Muscle of back (tissue), 11 donors: ENCODE measurements around the gene RALGPS1. TPM values are rescaled to one million over a fixed set of nuclear protein-coding genes. Genes with fewer than 3 reads are reported as not detected.

Experiments
- DNase-seq, 3 donors: peaks; one replicate each; pipeline versions ENCODE4 v3.0.0 to v3.0.0-alpha.2; 2013
- polyA plus RNA-seq, 10 donors: library from polyadenylated mRNA; unstranded; fragments of 120-200 nt; gene quantifications; one replicate each; pipeline ENCODE4 v1.2.1, GENCODE V29; 2013; ENCODE audit not compliant: insufficient read length in 10 of 10

Gene RALGPS1
- polyA plus RNA-seq, 10 donors = 4.6 to 11.4 (median 7.5) TPM

- no peak for DNase-seq
Measured at GRCh38 chr9:127117801-127118200, 203.2 kb downstream of the RALGPS1 start.

- DNase-seq = no peak
Measured at GRCh38 chr9:127118597-127119319, 204.2 kb downstream of the RALGPS1 start.

- no peak for DNase-seq
Measured at GRCh38 chr9:127119320-127119709, 204.7 kb downstream of the RALGPS1 start.

DNA sequence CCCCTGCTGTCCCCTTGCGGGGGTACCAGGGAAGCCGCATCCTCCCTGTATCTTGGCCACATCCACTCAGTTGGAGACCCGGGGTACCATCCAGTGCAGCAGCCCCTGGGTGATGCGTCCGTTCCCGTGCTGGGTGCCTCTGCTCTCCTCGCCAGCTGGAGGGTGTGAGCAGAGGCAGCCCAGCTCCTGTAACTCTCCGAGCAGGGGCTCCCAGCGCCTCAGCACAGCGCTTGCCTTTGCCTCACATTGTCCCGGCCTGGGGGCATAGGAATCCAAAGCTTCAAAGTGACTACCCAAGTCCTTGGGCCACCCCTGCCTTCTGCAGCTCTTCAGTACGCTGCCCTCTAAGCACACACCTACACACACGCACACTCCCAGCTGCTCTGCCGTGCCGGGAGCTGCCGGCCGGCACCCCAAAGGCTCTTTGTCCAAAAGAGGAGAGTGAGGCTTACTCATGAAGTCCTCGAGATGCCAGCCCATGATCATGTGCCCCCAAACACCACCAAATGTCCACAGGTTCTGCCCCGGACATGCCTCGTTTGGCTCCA is 207.1 kb downstream of the RALGPS1 start:
- DNase-seq = peak in 1 of 3 donors; percentile 80

- DNase-seq = peak; percentile 93 to 98 (median 95)
Measured at GRCh38 chr9:127122176-127123063, 207.8 kb downstream of the RALGPS1 start, which contains the start of gene ANGPTL2. ANGPTL2 (minus strand) TSS chr9:127122635; CDS start chr9:127108731, 13,904 bp downstream.

- DNase-seq = peak in 1 of 3 donors; percentile 62
Measured at GRCh38 chr9:127123064-127123890, 208.7 kb downstream of the RALGPS1 start.

GRCh38 chr9:127124111-127124531 is 209.5 kb downstream of the RALGPS1 start:
- peak in 1 of 3 donors; percentile 67 for DNase-seq

GRCh38 chr9:127124792-127125191 is 210.2 kb downstream of the RALGPS1 start:
- no peak for DNase-seq

DNA sequence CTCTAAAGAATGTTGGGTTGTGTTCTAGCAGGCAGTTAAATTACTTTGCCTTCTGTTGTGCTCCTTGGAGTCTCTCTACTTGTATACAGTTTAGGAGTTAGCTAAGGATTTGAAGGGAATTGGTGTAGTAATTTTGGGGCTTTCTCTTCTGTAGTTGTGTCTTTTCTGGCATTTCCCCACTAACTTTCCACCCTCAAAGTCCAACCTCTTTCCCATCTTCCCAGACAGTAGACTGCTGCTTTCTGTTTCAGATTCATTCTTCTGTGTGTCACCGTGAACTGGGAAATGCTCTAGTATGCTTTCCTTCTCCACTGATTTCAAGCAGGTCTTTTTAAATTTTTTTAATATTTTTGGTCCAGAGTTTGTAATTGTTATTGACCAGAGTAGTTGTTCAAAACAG is 212.4 kb downstream of the RALGPS1 start:
- DNase-seq = no peak

- peak; percentile 76 to 84 (median 78) for DNase-seq
Measured at GRCh38 chr9:127128341-127129072, 213.9 kb downstream of the RALGPS1 start.

DNA sequence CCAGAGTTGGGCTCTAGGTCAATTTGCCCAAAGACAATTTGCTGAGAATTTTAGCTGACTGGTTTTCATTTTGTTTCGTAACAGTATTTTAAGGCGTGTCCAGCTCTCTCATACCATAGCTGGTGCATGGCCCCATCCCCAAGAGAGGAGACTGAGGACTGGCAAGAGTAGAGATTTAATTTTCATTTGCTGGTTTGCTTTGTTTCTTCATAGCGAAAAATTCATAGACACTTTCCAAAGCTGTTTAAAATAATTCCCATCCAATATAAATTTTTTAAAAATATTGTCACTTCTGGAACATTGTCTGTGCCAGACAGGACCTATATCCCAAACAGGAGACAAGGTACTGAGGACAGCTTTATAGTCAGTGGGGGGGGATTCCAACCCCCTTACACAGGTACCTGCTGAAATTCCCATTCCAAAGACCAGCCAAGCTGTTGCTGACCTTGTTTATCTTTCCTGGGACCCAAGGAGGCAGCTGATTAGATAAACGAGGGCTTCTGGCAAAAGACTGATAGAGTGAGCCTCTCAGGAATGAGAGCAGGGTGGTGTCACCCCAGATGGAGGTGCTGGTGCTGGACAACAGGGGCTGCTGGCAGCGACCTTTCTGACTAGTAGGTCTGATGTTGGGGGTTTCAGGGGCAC is 214.6 kb downstream of the RALGPS1 start:
- no peak for DNase-seq

GRCh38 chr9:127129718-127130085 is 215.1 kb downstream of the RALGPS1 start:
- DNase-seq = no peak

GRCh38 chr9:127130235-127130634 is 215.7 kb downstream of the RALGPS1 start:
- DNase-seq = peak in 1 of 3 donors; percentile 4

GRCh38 chr9:127130661-127131538 is 216.3 kb downstream of the RALGPS1 start:
- peak in 2 of 3 donors; percentile 79 to 85 for DNase-seq

DNA sequence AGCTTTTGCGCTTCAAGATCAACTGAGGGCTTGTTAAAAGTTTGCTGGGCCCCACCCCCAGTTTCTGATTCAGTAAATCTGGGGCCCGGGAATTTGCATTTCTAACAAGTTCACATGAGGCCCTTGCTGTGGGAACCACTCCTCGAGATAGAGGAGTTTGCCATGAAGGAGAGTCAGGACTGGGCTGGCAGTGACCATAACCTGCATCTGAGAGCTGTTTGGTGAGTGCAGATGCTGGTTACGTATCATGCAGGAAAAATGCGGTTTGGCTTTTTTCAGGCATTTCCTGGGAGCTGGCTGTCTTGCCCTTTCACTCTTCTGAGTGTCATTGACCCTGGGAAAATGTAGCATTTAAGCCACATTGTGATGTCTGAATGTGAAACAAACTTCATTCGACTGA is 217.3 kb downstream of the RALGPS1 start:
- DNase-seq = peak in 1 of 3 donors; percentile 33

- DNase-seq = peak in 1 of 3 donors; percentile 8
Measured at GRCh38 chr9:127132375-127132774, 217.8 kb downstream of the RALGPS1 start.

GRCh38 chr9:127132921-127133647 is 218.5 kb downstream of the RALGPS1 start:
- peak in 1 of 3 donors; percentile 82 for DNase-seq

DNA sequence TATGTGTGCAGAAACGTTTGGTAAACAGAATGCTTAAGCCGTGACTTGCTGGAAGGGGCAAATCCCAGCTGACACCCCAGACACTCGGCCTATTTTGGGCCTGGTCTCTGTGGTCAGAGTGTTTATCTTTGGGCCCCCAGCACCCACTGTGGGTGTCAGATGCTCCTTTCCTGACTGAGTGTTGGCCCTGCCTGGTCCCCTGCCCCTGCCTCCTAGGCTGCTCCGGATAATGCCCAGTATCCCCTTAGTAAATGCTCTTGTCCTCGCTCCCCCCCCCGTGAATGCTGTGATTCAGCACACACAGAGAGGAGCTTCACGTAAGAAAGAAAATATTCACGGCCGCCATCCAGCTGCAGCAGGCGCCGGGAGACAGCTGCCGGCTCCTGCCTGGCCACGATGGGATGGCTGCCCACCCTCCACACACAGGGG is 219.2 kb downstream of the RALGPS1 start:
- DNase-seq = peak; percentile 81 to 96 (median 88)
